Stimulated activated naive CD8-positive, alpha-beta T cell treated with anti-CD3 and anti-CD28 coated beads, Interleukin-15, Interleukin-2, amounts not matched to agents 100 ng/mL and 50 ng/mL, for 24 hours (primary cell): Measurements from ENCODE around the gene ABCA10.

Experiments used
- H3K27ac Mint-ChIP-seq: one replicate; pipeline ENCODE4 v1.8.0; 2021; ENCODE audit warnings: mild to moderate bottlenecking, mixed read lengths
- H3K27me3 Mint-ChIP-seq: one replicate; pipeline ENCODE4 v1.8.0; 2021; ENCODE audit warnings: mixed read lengths
- H3K36me3 Mint-ChIP-seq: one replicate; pipeline ENCODE4 v1.8.0; 2021; ENCODE audit warnings: low read depth, mixed read lengths
- H3K4me1 Mint-ChIP-seq: one replicate; pipeline ENCODE4 v1.8.0; 2021; ENCODE audit warnings: low read depth, mixed read lengths
- H3K4me3 Mint-ChIP-seq: one replicate; pipeline ENCODE4 v1.8.0; 2021; ENCODE audit warnings: mild to moderate bottlenecking, mixed read lengths
- H3K9me3 Mint-ChIP-seq: one replicate; pipeline ENCODE4 v1.8.0; 2021; ENCODE audit warnings: mixed read lengths

ABCA10 gene

DNA sequence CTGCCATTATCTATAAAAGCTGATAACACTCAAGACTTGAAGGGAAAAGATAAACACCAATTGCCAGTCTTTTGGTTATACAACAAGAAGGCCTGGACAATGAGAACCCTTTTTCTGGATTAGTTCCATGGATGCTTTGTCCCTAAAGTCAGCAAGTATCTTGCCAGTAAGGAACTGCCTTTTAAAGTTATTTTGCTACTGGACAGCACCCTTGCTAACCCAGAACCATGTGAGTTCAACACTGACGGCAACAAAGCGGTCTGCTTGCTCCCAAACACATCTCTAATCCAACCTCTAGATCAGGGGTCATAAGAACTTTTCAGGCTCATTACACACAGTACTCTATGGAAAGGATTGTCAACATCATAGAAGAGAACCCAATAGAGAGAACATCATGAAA, 61.7 kb downstream of the ABCA10 start:
- Mint-ChIP-seq H3K36me3 (peaks cover 9% of the 10 kb centered on the region), H3K27ac (no peak overlapping the region), H3K27me3 (no peaks in the 10 kb centered on the region), H3K4me3 (no peak overlapping the region), H3K4me1 (no peaks in the 10 kb centered on the region), H3K9me3 (no peaks in the 10 kb centered on the region)

GRCh38 chr17:69164206-69164605, 64.4 kb downstream of the ABCA10 start:
- Mint-ChIP-seq H3K9me3 (no peaks in the 10 kb centered on the region), H3K27me3 (no peaks in the 10 kb centered on the region), H3K27ac (no peak overlapping the region), H3K4me3 (no peak overlapping the region), H3K36me3 (peaks cover under 1% of the 10 kb centered on the region), H3K4me1 (no peaks in the 10 kb centered on the region)

DNA sequence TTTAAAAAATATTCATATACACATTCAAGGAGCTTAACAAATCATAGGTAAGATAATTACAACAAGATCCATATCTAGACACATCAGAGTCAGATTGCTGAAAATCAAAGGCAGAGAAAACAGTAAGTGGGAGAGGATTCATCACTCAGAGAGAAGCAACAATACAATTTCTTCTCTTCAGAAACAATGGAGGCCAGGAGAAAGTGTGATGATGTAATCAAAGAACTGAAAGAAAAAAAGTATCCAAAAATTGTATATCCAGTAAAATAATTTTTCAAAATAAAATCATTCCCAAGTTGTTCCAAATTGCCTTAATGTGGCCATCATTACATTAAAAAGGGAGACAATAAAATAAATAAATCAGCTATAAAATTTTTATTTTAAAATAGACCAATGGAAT, 69.2 kb downstream of the ABCA10 start:
- H3K4me3 Mint-ChIP-seq: no peak overlapping the region
- no peak overlapping the region for H3K27ac Mint-ChIP-seq
- no peaks in the 10 kb centered on the region for H3K27me3 Mint-ChIP-seq
- no peaks in the 10 kb centered on the region for H3K36me3 Mint-ChIP-seq
- H3K9me3 Mint-ChIP-seq: no peaks in the 10 kb centered on the region
- no peaks in the 10 kb centered on the region for H3K4me1 Mint-ChIP-seq

- Mint-ChIP-seq H3K4me1 (no peaks in the 10 kb centered on the region), H3K27ac (no peak overlapping the region), H3K27me3 (no peaks in the 10 kb centered on the region), H3K36me3 (no peaks in the 10 kb centered on the region), H3K4me3 (no peak overlapping the region), H3K9me3 (no peaks in the 10 kb centered on the region)
These were observed 74.4 kb downstream of the ABCA10 start for GRCh38 chr17:69154267-69154666.

DNA sequence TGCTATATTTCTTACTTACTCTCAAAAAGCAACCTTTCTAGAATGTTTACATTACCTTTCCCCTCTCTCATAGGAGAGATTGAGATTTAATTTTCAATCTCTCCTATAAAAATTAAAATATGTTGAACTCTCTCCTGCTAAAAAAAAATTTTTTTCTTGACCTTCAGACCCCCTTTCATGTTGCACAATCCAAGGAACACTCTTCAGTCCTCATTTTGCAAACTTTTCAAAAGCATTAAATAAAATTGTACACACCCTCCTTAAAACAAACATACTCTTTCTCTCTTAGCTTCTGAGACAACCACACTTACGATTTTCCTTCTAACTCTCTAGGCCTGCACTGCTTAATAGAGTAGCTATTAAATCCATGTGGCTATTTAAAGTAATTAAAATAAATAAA, 78.3 kb downstream of the ABCA10 start:
- no peaks in the 10 kb centered on the region for H3K27me3 Mint-ChIP-seq
- H3K4me3 Mint-ChIP-seq: no peak overlapping the region
- no peaks in the 10 kb centered on the region for H3K9me3 Mint-ChIP-seq
- no peaks in the 10 kb centered on the region for H3K36me3 Mint-ChIP-seq
- no peaks in the 10 kb centered on the region for H3K4me1 Mint-ChIP-seq
- H3K27ac Mint-ChIP-seq: no peak overlapping the region

GRCh38 chr17:69147460-69147859, 81.2 kb downstream of the ABCA10 start:
- Mint-ChIP-seq H3K36me3 (no peaks in the 10 kb centered on the region), H3K27ac (no peak overlapping the region), H3K27me3 (no peaks in the 10 kb centered on the region), H3K4me3 (no peak overlapping the region), H3K9me3 (no peaks in the 10 kb centered on the region), H3K4me1 (no peaks in the 10 kb centered on the region)

GRCh38 chr17:69144331-69145255, 84.0 kb downstream of the ABCA10 start:
- no peaks in the 10 kb centered on the region for H3K4me1 Mint-ChIP-seq
- no peak overlapping the region for H3K27ac Mint-ChIP-seq
- H3K36me3 Mint-ChIP-seq: no peaks in the 10 kb centered on the region
- no peak overlapping the region for H3K4me3 Mint-ChIP-seq
- no peaks in the 10 kb centered on the region for H3K9me3 Mint-ChIP-seq
- peaks cover 4% of the 10 kb centered on the region for H3K27me3 Mint-ChIP-seq

GRCh38 chr17:69143683-69144231, 84.9 kb downstream of the ABCA10 start:
- Mint-ChIP-seq H3K4me1 (no peaks in the 10 kb centered on the region), H3K4me3 (no peak overlapping the region), H3K9me3 (no peaks in the 10 kb centered on the region), H3K27ac (no peak overlapping the region), H3K27me3 (peaks cover 4% of the 10 kb centered on the region), H3K36me3 (no peaks in the 10 kb centered on the region)

GRCh38 chr17:69143151-69143550, 85.5 kb downstream of the ABCA10 start:
- no peaks in the 10 kb centered on the region for H3K9me3 Mint-ChIP-seq
- H3K4me1 Mint-ChIP-seq: no peaks in the 10 kb centered on the region
- H3K36me3 Mint-ChIP-seq: no peaks in the 10 kb centered on the region
- peaks cover 4% of the 10 kb centered on the region for H3K27me3 Mint-ChIP-seq
- H3K4me3 Mint-ChIP-seq: no peak overlapping the region
- H3K27ac Mint-ChIP-seq: no peak overlapping the region

- Mint-ChIP-seq H3K27ac (no peak overlapping the region), H3K4me3 (no peak overlapping the region), H3K27me3 (peaks cover 4% of the 10 kb centered on the region), H3K4me1 (no peaks in the 10 kb centered on the region), H3K9me3 (peaks cover 3% of the 10 kb centered on the region), H3K36me3 (no peaks in the 10 kb centered on the region)
These were observed 86.3 kb downstream of the ABCA10 start for GRCh38 chr17:69142175-69142802.

DNA sequence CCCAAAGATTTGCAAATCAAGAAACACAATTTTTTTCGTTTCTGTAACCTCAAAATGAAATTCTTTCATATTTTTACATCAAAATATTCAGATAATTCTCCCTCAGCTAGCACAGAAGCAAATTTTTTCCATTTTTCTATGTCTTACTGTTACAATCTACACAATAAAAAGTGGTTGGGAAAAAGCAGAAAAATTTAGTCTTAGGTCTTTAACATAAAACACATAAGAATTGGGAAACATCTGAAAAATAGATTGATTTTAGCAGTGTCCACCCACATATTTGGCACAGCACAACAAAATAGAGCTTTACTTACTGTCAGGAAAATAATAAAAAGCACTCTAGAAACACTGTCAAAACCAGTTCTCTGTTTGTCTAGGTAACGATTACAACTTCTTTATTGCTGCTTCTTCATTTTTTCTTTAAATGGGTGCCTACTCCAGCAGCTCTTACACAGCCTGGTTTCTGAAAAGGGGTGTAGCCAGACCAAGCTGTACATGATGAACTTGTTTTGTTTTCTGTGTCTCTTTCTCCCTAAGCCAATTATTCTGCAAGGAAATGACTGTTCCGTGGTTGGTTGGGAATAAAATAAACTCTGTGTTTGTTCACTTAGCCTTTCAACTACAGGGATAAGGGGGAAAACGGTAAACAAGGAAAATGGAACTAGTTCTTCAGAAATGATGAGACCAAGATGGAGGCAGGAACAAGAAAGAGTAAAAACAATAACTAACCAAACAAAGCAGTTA, 87.0 kb downstream of the ABCA10 start, which contains the start of gene ABCA6:
ABCA6 (minus strand) TSS at position 465 of the 744 bp plus-strand sequence. CDS start 1,192 bp downstream, outside the sequence.
- H3K27me3 Mint-ChIP-seq: peaks cover 4% of the 10 kb centered on the region
- peaks cover 7% of the 10 kb centered on the region for H3K9me3 Mint-ChIP-seq
- H3K36me3 Mint-ChIP-seq: no peaks in the 10 kb centered on the region
- no peaks in the 10 kb centered on the region for H3K4me1 Mint-ChIP-seq
- no peak within 1 kb of the TSS for H3K27ac Mint-ChIP-seq
- H3K4me3 Mint-ChIP-seq: no peak within 1 kb of the TSS

DNA sequence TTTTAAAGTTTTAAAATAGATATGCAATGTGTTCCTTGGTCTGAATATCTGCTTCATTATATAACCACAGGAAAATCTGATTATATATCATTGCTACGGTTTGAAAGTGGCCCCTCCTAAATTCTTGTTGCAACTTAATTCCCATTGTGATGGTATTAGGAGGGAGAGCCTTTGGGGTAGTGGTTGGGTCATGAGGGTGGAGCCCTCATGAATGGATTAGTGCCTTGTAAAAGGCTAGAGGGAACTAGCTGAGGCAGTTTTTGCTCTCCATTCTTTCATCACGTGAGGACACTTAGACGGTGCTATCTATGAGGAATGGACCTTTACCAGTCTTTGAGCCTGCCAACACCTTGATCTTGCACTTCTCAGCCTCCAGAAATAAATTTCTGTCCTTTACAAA, 94.5 kb downstream of the ABCA10 start:
- Mint-ChIP-seq H3K27me3 (no peaks in the 10 kb centered on the region), H3K36me3 (no peaks in the 10 kb centered on the region), H3K4me3 (no peak overlapping the region), H3K4me1 (no peaks in the 10 kb centered on the region), H3K9me3 (peaks cover 7% of the 10 kb centered on the region), H3K27ac (no peak overlapping the region)

DNA sequence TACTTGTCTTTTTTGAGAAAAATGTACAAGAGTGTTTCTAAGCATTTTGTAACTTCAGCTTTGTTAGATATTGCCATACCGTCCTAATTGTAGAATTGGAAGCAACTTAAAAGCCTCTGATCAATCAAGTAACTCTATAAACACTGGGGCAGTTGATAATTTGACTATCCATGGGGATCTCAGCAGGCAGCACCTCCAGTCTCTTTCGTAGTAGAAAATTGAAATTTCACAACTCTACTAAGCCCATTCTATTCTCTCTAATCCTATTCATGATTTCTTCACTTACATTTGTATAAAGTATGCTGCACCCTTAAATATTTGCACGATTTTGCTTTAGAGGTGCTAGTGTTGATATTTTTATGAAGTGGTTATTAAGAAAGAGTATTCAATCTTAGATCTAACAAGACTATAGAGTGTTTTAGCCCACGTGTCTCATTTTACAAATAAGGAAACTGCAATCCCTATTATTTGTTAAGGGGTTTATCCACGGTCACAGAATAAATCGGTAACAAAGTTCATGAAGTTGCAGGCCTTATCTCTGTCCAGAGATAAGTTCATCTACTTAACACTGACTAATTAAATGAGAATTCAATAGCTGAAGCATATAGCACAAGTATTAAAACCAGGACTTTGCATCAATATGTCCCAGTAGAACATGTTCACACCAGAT, 97.9 kb downstream of the ABCA10 start:
- Mint-ChIP-seq H3K9me3 (no peaks in the 10 kb centered on the region), H3K4me3 (no peak overlapping the region), H3K27ac (no peak overlapping the region), H3K36me3 (no peaks in the 10 kb centered on the region), H3K4me1 (no peaks in the 10 kb centered on the region), H3K27me3 (no peaks in the 10 kb centered on the region)

DNA sequence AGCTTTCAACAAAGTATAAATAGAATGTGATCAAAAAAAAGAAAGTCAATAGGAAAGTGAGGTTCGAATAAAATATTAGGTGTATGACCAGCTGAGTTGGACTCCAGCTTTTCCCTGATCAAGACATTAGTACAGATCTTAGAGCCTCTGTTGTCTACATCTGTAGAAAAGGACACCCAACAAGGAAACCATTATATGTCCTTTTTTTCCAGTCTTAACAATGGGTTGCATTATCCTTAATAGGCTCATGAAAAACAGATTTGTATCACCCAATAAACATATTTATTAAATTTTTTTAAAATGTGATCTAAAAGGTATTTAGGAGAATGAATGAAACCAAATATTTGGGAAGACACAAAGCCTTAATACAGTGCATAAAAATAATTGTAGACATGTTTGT, 105.0 kb downstream of the ABCA10 start:
- Mint-ChIP-seq H3K9me3 (no peaks in the 10 kb centered on the region), H3K36me3 (no peaks in the 10 kb centered on the region), H3K27ac (no peak overlapping the region), H3K27me3 (no peaks in the 10 kb centered on the region), H3K4me3 (no peak overlapping the region), H3K4me1 (no peaks in the 10 kb centered on the region)
